Fibroblast of mammary gland (primary cell): Measurements from ENCODE around the gene PLD1.

Experiments used
- DNase-seq: peaks from one replicate; pipeline ENCODE4 v3.0.0-alpha.2; 2010; ENCODE audit warnings: low read depth
- H3K4me3 ChIP-seq: 2 replicates; pipeline ENCODE4 v1.5.1; 2011; ENCODE audit warnings: low read depth, mild to moderate bottlenecking, low read length, moderate library complexity; ENCODE audit not compliant: control insufficient read depth
- TF ChIP-seq, protein P1 (sequence below): conservative IDR thresholded peaks from 2 replicates; pipeline ENCODE4 v1.5.1; 2011; ENCODE audit warnings: low read depth, low read length, inconsistent platforms; ENCODE audit not compliant: control insufficient read depth, insufficient read depth

The PLD1 gene

DNA sequence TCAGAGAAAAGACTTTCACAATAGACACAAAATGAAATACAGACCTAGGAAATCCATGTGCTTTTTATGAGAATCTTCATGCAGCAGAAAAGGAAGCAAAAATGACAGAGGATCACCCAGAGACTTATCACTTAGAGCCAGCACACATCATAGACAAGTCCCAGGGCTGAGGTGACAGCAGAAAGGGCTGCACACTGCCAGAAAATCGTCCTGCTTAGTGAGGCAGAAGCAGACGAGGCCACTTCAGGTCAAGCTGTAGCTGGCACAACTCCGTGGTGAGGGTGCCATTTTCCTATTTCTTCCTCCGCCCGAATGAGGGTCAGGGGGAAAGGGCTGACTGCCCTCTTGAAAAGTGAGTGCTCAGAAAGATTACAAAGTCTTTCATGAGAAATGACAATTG lies 254.1 kb downstream of the PLD1 start:
- H3K4me3 ChIP-seq, result no peak overlapping the region
- no peak for DNase-seq
- TF ChIP-seq, protein P1, sequence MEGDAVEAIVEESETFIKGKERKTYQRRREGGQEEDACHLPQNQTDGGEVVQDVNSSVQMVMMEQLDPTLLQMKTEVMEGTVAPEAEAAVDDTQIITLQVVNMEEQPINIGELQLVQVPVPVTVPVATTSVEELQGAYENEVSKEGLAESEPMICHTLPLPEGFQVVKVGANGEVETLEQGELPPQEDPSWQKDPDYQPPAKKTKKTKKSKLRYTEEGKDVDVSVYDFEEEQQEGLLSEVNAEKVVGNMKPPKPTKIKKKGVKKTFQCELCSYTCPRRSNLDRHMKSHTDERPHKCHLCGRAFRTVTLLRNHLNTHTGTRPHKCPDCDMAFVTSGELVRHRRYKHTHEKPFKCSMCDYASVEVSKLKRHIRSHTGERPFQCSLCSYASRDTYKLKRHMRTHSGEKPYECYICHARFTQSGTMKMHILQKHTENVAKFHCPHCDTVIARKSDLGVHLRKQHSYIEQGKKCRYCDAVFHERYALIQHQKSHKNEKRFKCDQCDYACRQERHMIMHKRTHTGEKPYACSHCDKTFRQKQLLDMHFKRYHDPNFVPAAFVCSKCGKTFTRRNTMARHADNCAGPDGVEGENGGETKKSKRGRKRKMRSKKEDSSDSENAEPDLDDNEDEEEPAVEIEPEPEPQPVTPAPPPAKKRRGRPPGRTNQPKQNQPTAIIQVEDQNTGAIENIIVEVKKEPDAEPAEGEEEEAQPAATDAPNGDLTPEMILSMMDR, result no peak

DNA sequence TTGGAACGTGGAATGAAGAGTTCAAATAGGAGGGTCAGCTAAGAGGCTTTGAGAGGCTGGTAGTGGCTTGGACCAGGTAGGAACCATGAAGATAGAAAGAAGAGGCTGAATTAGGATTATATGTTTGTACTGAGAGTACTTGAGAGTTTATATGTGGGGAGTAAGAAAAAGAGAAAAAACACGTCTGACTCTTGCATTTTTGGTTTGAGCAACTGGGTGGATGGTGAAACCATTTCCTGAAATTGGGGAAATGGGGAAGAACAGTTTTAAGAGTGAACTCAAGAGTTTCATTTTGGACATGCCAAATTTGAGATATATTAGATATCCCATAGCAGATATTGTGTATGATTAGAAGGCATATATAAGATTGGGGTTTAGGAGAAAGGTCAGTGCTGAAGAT lies 257.2 kb downstream of the PLD1 start:
- no peak overlapping the region for H3K4me3 ChIP-seq
- TF ChIP-seq, protein P1, result no peak
- no peak for DNase-seq

DNA sequence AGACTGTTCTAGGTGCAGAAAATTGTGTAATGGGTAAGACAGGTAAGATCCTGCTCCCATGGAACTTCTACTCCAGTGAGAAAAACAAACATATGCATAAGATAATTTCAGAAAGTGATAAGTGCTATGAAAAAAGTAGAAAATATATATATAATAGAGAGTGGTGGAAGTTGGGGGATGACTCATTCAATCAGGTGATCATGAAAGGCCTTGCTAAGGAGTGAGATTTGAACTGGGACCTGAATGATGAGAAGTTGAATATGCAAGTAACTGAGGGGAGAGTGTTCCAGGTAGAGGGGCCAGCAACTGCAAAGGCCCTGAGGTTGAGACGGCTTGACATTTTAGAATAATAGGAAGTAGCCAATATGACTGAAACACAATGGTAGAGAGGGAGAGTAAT lies 257.8 kb downstream of the PLD1 start:
- no peak overlapping the region for H3K4me3 ChIP-seq
- TF ChIP-seq, protein P1, result no peak
- DNase-seq, result no peak

DNA sequence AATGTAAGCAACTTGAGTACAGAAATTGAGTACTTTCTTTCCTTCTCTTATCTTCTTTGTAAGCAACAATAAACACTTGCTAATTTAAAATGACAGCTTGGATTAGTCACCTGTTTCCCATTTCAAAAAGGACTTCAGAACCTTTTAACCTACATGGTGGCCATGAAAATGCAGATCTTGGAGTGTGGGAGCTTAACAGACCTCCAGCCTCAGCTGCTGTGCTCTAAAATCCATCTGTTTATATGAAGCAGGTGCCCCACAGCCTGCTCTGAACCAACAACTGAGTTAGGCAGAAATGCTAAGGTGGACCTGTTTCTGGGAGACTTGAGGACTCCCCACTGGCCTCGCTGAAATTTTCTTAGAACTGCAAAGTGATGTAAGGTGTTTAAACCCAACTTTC lies 259.0 kb downstream of the PLD1 start:
- H3K4me3 ChIP-seq, result no peak overlapping the region
- TF ChIP-seq, protein P1, result no peak
- no peak for DNase-seq
